ENCODE results near the gene KDM4B.

GRCh38 chr19:5128251-5128935 is 159.5 kb downstream of the KDM4B start:
- TF ChIP-seq NFRKB (IDR thresholded peaks at IDR 0.05), result no peak
- TF ChIP-seq CTBP1 (IDR thresholded peaks at IDR 0.05; ENCODE audit: borderline replicate concordance), result no peak
- no peak for TF ChIP-seq SP1 (IDR thresholded peaks at IDR 0.05)
- no peak for TF ChIP-seq FOXA1 (IDR thresholded peaks at IDR 0.05)
- no peak for TF ChIP-seq SUZ12 (IDR thresholded peaks at IDR 0.05)
- no peak for TF ChIP-seq BHLHE40 (IDR thresholded peaks at IDR 0.05; ENCODE audit: borderline replicate concordance)
- TF ChIP-seq LEF1 (IDR thresholded peaks at IDR 0.05; ENCODE audit: borderline replicate concordance), result no peak
- no peak for TF ChIP-seq FOXK2 (IDR thresholded peaks at IDR 0.05)
- TF ChIP-seq ZNF384 (IDR thresholded peaks at IDR 0.05), result no peak
- no peak for TF ChIP-seq ELF4 (IDR thresholded peaks at IDR 0.05)
- TF ChIP-seq FOXM1 (IDR thresholded peaks at IDR 0.05; ENCODE audit: borderline replicate concordance), result no peak
